ENCODE results near the gene BMP5.

Gene BMP5

DNA sequence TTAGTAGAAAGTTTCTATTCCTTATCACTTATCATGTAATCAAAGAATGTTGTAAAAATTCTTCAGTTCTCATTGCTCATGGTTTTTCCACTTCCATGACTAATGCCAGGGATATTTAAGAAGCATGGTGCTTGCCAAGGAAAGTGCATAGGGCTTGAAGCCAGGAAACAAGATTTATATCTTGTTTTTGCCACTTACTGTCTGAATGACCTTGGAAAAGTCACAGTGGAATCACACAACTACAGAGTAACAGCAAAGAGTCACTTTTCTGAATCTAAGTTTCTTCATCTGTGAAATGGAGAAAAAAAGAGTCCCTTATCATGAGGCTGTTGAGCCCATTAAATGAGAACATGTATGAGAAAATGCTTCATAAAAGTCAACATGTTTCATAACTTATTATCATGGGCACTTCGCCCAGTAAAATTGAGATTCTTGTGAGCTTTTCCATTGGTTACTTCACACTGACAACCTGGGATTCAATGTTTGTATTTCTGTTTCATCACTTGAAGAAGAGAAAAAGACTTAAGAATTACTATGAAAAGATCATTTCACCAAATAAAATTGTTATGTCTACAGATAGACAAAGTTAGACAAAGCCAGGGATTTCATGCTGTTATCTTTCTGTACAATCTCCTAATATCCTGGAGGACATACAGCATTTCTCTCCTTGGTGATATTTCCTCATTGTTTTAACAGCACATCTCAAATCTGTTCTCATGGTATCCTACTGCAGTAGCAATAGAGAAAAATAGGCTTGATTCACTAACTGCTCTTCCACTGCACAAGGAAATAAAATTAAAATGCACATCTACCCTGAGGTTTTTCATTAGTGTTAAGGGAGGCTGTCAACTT is 7.6 kb upstream of the BMP5 start:
- H3K27ac Mint-ChIP-seq: no peak overlapping the region
- no peaks in the 10 kb centered on the region for H3K9me3 Mint-ChIP-seq
- no peak overlapping the region for H3K4me3 Mint-ChIP-seq
- H3K27me3 Mint-ChIP-seq (ENCODE audit: low read depth): no peaks in the 10 kb centered on the region
- TF ChIP-seq, protein P1, sequence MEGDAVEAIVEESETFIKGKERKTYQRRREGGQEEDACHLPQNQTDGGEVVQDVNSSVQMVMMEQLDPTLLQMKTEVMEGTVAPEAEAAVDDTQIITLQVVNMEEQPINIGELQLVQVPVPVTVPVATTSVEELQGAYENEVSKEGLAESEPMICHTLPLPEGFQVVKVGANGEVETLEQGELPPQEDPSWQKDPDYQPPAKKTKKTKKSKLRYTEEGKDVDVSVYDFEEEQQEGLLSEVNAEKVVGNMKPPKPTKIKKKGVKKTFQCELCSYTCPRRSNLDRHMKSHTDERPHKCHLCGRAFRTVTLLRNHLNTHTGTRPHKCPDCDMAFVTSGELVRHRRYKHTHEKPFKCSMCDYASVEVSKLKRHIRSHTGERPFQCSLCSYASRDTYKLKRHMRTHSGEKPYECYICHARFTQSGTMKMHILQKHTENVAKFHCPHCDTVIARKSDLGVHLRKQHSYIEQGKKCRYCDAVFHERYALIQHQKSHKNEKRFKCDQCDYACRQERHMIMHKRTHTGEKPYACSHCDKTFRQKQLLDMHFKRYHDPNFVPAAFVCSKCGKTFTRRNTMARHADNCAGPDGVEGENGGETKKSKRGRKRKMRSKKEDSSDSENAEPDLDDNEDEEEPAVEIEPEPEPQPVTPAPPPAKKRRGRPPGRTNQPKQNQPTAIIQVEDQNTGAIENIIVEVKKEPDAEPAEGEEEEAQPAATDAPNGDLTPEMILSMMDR (IDR thresholded peaks at IDR 0.05; ENCODE audit: unreplicated experiment in 3 of 3): no peak
- no peaks in the 10 kb centered on the region for H3K36me3 Mint-ChIP-seq (ENCODE audit: low read depth)
- H3K4me1 Mint-ChIP-seq: no peaks in the 10 kb centered on the region

DNA sequence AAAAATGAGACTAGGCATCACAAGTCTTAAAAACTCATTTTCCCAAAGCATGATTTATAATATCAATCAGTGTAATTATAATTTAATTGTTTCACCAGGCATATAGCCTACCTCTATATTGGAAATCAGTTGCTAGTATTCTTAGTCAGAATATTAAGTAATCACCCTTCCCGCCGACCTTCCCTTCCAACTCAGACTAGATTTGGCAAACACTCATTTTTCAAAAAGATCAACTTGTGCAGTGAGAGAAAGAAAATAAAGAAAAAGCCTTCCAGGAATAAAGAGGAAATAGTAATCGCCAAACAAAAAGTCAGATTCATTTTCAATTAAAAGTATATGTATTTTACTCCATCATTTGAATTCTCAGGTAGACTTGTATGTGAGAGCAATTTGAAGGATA is 1.9 kb upstream of the BMP5 start:
- Mint-ChIP-seq H3K27me3 (ENCODE audit: low read depth) (no peaks in the 10 kb centered on the region), H3K9me3 (no peaks in the 10 kb centered on the region), H3K36me3 (ENCODE audit: low read depth) (no peaks in the 10 kb centered on the region), H3K4me1 (peaks cover 11% of the 10 kb centered on the region), H3K4me3 (no peak overlapping the region), H3K27ac (no peak overlapping the region)
- TF ChIP-seq, protein P1 (IDR thresholded peaks at IDR 0.05; ENCODE audit: unreplicated experiment in 3 of 3): no peak

DNA sequence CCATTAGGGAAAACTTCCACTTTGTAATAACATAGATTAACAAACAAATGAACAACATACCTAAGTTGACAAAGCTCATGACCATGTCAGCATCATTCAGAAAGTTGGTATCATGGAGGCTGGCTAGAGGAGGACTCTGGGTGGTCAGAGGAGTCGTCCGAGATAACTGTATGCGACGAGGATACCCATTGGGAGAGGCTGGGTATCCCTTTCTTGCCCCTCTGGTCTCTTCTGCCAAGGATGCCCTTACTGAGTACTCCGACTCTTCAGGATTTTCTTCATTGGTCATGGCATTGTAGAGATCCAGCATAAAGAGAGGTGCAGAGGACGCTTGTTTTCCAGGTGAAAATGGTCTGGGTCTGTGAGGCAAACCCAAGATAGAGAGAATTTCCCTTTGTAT is 1.1 kb downstream of the BMP5 start:
- Mint-ChIP-seq H3K27me3 (ENCODE audit: low read depth) (no peaks in the 10 kb centered on the region), H3K36me3 (ENCODE audit: low read depth) (no peaks in the 10 kb centered on the region), H3K4me3 (peak overlapping the region; percentile 82 to 84 (median 83)), H3K9me3 (no peaks in the 10 kb centered on the region), H3K27ac (peak overlapping the region; percentile 25 to 83 (median 71)), H3K4me1 (peaks cover 21% of the 10 kb centered on the region)
- TF ChIP-seq, protein P1 (IDR thresholded peaks at IDR 0.05; ENCODE audit: unreplicated experiment in 3 of 3): no peak

DNA sequence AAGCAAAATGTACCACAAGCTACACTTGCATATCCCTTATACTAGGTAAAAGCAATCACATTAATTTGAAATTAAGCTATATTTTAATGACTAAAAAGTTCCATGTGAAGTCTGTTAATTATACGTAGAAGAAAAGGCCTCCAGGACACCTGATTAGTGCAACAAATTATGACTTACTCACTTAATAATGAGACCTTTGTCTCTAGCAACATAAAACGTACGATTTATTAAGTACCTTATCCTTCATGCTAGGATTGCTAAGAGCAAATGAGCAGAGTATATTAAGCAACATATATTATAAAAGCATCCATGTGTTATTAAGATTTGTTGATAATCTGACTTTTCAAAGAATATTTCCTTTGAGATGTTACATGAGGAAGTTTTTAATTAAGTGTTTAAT is 2.5 kb downstream of the BMP5 start:
- Mint-ChIP-seq H3K27ac (peak overlapping the region in 2 of 3 experiments; percentile 48 to 49), H3K4me3 (peak overlapping the region; percentile 79 to 83 (median 82)), H3K36me3 (ENCODE audit: low read depth) (no peaks in the 10 kb centered on the region), H3K27me3 (ENCODE audit: low read depth) (no peaks in the 10 kb centered on the region), H3K4me1 (peaks cover 33% of the 10 kb centered on the region), H3K9me3 (no peaks in the 10 kb centered on the region)
- TF ChIP-seq, protein P1 (IDR thresholded peaks at IDR 0.05; ENCODE audit: unreplicated experiment in 3 of 3): no peak

DNA sequence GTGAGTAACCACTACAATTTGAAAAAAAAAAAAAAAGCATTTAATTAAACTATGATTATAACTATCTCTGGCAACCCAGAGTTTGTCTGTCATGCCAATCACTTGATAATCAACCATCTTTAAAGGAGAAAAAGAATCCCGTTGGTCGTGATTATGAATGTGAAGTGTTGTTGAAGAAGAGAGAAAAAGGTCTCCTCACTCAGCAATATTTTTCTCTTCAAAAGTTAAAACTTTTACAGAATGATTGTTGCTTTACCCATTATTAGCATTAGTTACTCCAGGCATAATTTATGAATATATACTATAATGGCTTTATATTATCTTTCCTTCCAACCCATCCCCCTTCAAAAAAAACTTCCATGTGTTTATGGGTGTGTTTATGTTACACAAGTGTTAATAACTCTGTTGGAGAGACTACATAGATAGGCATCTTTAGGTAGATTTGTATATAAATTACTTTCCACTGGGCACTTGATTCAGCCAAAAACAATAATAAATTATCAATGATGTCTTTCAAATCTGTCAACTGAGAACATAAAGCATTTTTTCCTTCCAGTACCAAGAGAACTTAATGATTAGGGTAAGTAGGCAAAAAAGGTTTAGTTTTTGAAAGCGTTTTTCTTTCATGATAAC is 5.1 kb downstream of the BMP5 start:
- H3K36me3 Mint-ChIP-seq (ENCODE audit: low read depth): peaks cover 3% of the 10 kb centered on the region
- H3K4me1 Mint-ChIP-seq: peaks cover 25% of the 10 kb centered on the region
- peak overlapping the region in 1 of 3 experiments; percentile 26 for H3K27ac Mint-ChIP-seq
- peak overlapping the region; percentile 59 to 63 (median 62) for H3K4me3 Mint-ChIP-seq
- H3K27me3 Mint-ChIP-seq (ENCODE audit: low read depth): no peaks in the 10 kb centered on the region
- TF ChIP-seq, protein P1 (IDR thresholded peaks at IDR 0.05; ENCODE audit: unreplicated experiment in 3 of 3): no peak
- no peaks in the 10 kb centered on the region for H3K9me3 Mint-ChIP-seq
